Smooth muscle cell of trachea (primary cell): ENCODE results near the gene MRPL3. TPM values are rescaled to one million over a fixed set of nuclear protein-coding genes. Genes with fewer than 3 reads are reported as not detected.

Experiments used
- total RNA-seq: library from RNA; depleted of rRNA; stranded (reverse); fragments of >200 nt; gene quantifications from 2 replicates; pipeline ENCODE4 v1.2.1, GENCODE V29; 2014

The MRPL3 gene
- 76.4 and 120 TPM in 2 replicates for total RNA-seq

GRCh38 chr3:131502530-131503319, at the start of gene MRPL3:
Gene MRPL3, minus strand, starts transcription at chr3:131502971. Its CDS starts 150 bp downstream, at chr3:131502821.

Other genes starting within 250 kb of the MRPL3 start
- 16.6 and 17.0 TPM in 2 replicates for gene NUDT16, start 121.2 kb downstream of the MRPL3 start, total RNA-seq